ENCODE measurements around the gene MNT. TPM values are rescaled to one million over a fixed set of nuclear protein-coding genes. Genes with fewer than 3 reads are reported as not detected.
A peak's percentile ranks its signal among the peaks of the same experiment; 100 is the strongest.

The MNT gene
- total and polyA plus RNA-seq, 9 of the 15 experiments (the other 6 are each of a cell fraction or from before 2014, with no cell fraction given): 0.18 to 23.8 (median 5.3) TPM

- TF ChIP-seq CTCFL (IDR thresholded peaks at IDR 0.05; ENCODE audit: borderline replicate concordance, insufficient read depth, low read depth, low read length, poor library complexity, severe bottlenecking) (peak; percentile 47), BMI1 (IDR thresholded peaks at IDR 0.05; ENCODE audit: low read length) (no peak), ZBTB5 (IDR thresholded peaks at IDR 0.05) (no peak), CBFA2T3 (IDR thresholded peaks at IDR 0.05) (no peak), CC2D1A (IDR thresholded peaks at IDR 0.05) (no peak), HCFC1 (IDR thresholded peaks at IDR 0.05; ENCODE audit: low read depth, low read length) (no peak), KDM2B (CRISPR knock-in tag; IDR thresholded peaks at IDR 0.05) (no peak), ZBTB2 (IDR thresholded peaks at IDR 0.05) (no peak), ZNF766 (CRISPR knock-in tag; conservative IDR thresholded peaks at IDR 0.05) (no peak), ZNF695 (CRISPR knock-in tag; IDR thresholded peaks at IDR 0.05) (no peak), DPF2 (IDR thresholded peaks at IDR 0.05) (no peak), RBM22 (IDR thresholded peaks at IDR 0.05; ENCODE audit: low read depth, low read length, poor library complexity, severe bottlenecking) (no peak), POLR2A (conservative IDR thresholded peaks at IDR 0.05) (no peak), IRF2 (CRISPR knock-in tag; IDR thresholded peaks at IDR 0.05) (no peak), POU5F1 (IDR thresholded peaks at IDR 0.05; ENCODE audit: borderline replicate concordance, low read depth, low read length, partially characterized antibody) (no peak), MEF2A (IDR thresholded peaks at IDR 0.05; ENCODE audit: control insufficient read depth, low read depth, low read length) (no peak), POLR2AphosphoS5 (IDR thresholded peaks at IDR 0.05; ENCODE audit: control insufficient read depth, insufficient read depth, low read depth, low read length) (peak; percentile 30; the same call in 1 of the 2 replicates), DEAF1 (CRISPR knock-in tag; IDR thresholded peaks at IDR 0.05) (peak; percentile 70), NR2F6 (CRISPR knock-in tag; IDR thresholded peaks at IDR 0.05) (no peak), HMGN3 (IDR thresholded peaks at IDR 0.05; ENCODE audit: borderline replicate concordance, extremely low read depth, insufficient read length, low read depth, low read length) (no peak), ZNF79 (CRISPR knock-in tag; IDR thresholded peaks at IDR 0.05; ENCODE audit: low read depth) (no peak), ZNF41 (CRISPR knock-in tag; conservative IDR thresholded peaks at IDR 0.05) (no peak)
Observed at GRCh38 chr17:2416010-2416734, 15.3 kb upstream of the MNT start (continued).

Data from K562 (cell line).